ENCODE data around the gene PRICKLE4.
"Not testable (repeated sequence)": the region's sequence is repeated elsewhere in the genome, so short reads cannot be mapped to it uniquely, and the experiment has no call there.

PRICKLE4 gene

GRCh38 chr6:41798901-41799558 lies 18.4 kb downstream of the PRICKLE4 start:
- no peak for DNase-seq (ENCODE audit: low spot score)

- DNase-seq (ENCODE audit: low spot score), result no peak
Observed at GRCh38 chr6:41799559-41799911, 19.0 kb downstream of the PRICKLE4 start.

- peak; percentile 36 for DNase-seq (ENCODE audit: low spot score)
Observed at GRCh38 chr6:41801380-41801779, 20.8 kb downstream of the PRICKLE4 start.

- DNase-seq (ENCODE audit: low spot score), result no peak
Observed at GRCh38 chr6:41805830-41806774, 25.5 kb downstream of the PRICKLE4 start.

GRCh38 chr6:41811095-41811494 lies 30.5 kb downstream of the PRICKLE4 start:
- no peak for DNase-seq (ENCODE audit: low spot score)

- DNase-seq (ENCODE audit: low spot score), result not testable (repeated sequence)
Observed at GRCh38 chr6:41811946-41812345, 31.4 kb downstream of the PRICKLE4 start.

GRCh38 chr6:41813469-41813868 lies 32.9 kb downstream of the PRICKLE4 start:
- DNase-seq (ENCODE audit: low spot score), result no peak

GRCh38 chr6:41813956-41814355 lies 33.4 kb downstream of the PRICKLE4 start:
- DNase-seq (ENCODE audit: low spot score), result no peak

- DNase-seq (ENCODE audit: low spot score), result no peak
Observed at GRCh38 chr6:41814629-41815028, 34.0 kb downstream of the PRICKLE4 start.

GRCh38 chr6:41815587-41815986 lies 35.0 kb downstream of the PRICKLE4 start:
- no peak for DNase-seq (ENCODE audit: low spot score)

GRCh38 chr6:41818271-41819054 lies 37.9 kb downstream of the PRICKLE4 start:
- no peak for DNase-seq (ENCODE audit: low spot score)

- DNase-seq (ENCODE audit: low spot score), result no peak
Observed at GRCh38 chr6:41821266-41821665, 40.7 kb downstream of the PRICKLE4 start.

- no peak for DNase-seq (ENCODE audit: low spot score)
Observed at GRCh38 chr6:41822021-41822420, 41.4 kb downstream of the PRICKLE4 start.

GRCh38 chr6:41823178-41823577 lies 42.6 kb downstream of the PRICKLE4 start:
- DNase-seq (ENCODE audit: low spot score), result no peak

- DNase-seq (ENCODE audit: low spot score), result no peak
Observed at GRCh38 chr6:41824571-41825569, 44.3 kb downstream of the PRICKLE4 start.

- no peak for DNase-seq (ENCODE audit: low spot score)
Observed at GRCh38 chr6:41826343-41827022, 45.9 kb downstream of the PRICKLE4 start.

- DNase-seq (ENCODE audit: low spot score), result no peak
Observed at GRCh38 chr6:41832263-41832662, 51.7 kb downstream of the PRICKLE4 start.

GRCh38 chr6:41836022-41836659 lies 55.6 kb downstream of the PRICKLE4 start:
- no peak for DNase-seq (ENCODE audit: low spot score)

- no peak for DNase-seq (ENCODE audit: low spot score)
Observed at GRCh38 chr6:41836660-41837052, 56.1 kb downstream of the PRICKLE4 start.
